Activated naive CD4-positive, alpha-beta T cell treated with anti-CD3 and anti-CD28 coated beads, Interleukin-2, amount 50 U/mL, for 72 hours (primary cell): Measurements from ENCODE around the gene TNNT2. TPM values are rescaled to one million over a fixed set of nuclear protein-coding genes. Genes with fewer than 3 reads are reported as not detected.

Experiments used
- ATAC-seq, 2 donors: fragments of 150-1000 bp; cut with Tn5 transposase; 2 replicates each; pipeline ENCODE4 v1.10.0; 2021; ENCODE audit warnings: mild to moderate bottlenecking in 2 of 2, moderate library complexity in 2 of 2
- DNase-seq, 2 donors: peaks; one replicate each; pipeline ENCODE4 v3.0.0; 2021 to 2022; ENCODE audit warnings: low spot score in 2 of 2
- H3K27ac Mint-ChIP-seq, 2 donors: one replicate each; pipeline ENCODE4 v1.8.0; 2022; ENCODE audit warnings: mild to moderate bottlenecking in 2 of 2, mixed read lengths in 2 of 2
- H3K36me3 Mint-ChIP-seq, 2 donors: one replicate each; pipeline ENCODE4 v1.8.0; 2022; ENCODE audit warnings: mixed read lengths in 2 of 2
- H3K9me3 Mint-ChIP-seq, 2 donors: one replicate each; pipeline ENCODE4 v1.8.0; 2022; ENCODE audit warnings: mixed read lengths in 2 of 2
- total RNA-seq, 2 donors: library from RNA; stranded (reverse); gene quantifications; one replicate each; pipeline ENCODE4 v1.2.3, GENCODE V29; 2022

Gene TNNT2
- total RNA-seq, 2 donors from 2014 or later, result not detected

DNA sequence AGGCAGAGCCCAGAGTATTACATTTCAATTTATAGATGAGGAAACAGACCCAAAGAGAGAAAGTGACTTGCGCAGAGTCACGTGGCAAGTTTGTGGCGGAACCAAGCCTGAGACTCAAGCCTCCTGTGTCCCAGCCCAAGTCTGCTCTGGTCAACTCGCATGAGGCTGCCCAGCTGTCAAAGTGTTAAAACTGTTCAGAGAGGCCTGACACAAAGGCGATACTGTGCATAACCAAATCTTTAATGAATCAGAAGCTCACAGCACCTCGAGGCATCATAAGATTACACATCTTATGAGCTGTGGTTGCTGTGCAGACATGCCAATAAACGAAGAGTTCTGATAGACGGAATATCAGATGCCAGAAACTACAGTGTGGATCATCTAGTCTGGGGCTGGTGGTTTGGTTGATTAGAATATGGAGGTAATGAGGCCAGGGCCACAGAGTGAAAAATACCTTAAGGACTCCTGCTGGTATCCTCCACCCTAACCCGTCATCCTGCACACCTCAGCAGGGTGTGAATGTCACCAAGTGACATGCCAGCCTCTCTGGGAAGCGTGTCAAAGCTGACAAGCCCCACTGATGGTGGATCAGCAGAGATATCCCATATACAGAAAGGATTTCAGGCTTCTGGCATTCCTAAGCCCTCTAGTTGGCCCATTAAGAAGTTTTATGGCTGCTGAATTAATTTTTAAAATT, 42.2 kb downstream of the TNNT2 start:
- H3K36me3 Mint-ChIP-seq, result no peaks in the 10 kb centered on the region
- H3K9me3 Mint-ChIP-seq, result no peaks in the 10 kb centered on the region
- ATAC-seq, result no peak

DNA sequence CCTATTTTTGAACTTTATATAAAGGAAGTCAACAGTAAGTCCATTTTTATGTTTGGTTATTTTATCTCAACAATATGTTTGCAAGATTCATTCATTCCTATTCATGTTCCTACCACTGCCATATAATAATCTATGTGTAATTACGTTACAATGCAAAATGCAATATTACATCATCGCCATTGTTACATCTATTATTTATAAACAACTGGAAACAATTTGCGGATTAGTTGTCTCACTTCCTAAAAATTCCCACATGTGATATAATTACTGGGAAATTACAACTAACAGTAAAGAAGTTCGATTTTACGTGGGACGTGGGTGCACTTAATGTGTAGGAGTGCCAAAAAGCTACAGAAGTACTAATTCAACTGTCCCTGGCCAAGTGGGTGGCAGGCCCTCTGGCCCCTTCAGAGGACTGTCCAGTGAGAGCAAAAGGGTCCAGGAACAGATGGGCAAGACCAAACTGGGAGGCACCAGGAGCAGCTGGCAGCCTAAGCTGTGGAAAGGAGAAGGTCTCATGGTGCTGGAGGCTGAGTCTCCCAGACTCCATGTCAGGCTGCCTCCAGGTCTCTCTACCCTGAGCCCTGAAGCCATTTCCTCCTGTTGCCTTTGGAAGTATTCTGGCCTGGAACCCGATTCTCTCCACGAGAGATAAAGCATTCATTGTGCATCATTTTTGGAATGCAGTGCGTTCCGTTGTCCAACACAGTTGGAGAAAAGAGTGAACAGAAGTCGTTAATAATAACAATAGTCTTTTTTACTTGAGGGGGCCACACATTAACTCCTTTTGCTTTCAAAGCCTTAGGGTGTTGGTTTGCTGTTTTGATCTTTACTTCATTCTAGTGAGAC, 42.9 kb downstream of the TNNT2 start:
- ATAC-seq (no peak), DNase-seq (no peak)
- no peak overlapping the region for H3K27ac Mint-ChIP-seq
- no peaks in the 10 kb centered on the region for H3K9me3 Mint-ChIP-seq
- no peaks in the 10 kb centered on the region for H3K36me3 Mint-ChIP-seq

More for the DNA sequence above, 42.2 kb downstream of the TNNT2 start:
- H3K27ac Mint-ChIP-seq, result no peak overlapping the region
- DNase-seq, result no peak

DNA sequence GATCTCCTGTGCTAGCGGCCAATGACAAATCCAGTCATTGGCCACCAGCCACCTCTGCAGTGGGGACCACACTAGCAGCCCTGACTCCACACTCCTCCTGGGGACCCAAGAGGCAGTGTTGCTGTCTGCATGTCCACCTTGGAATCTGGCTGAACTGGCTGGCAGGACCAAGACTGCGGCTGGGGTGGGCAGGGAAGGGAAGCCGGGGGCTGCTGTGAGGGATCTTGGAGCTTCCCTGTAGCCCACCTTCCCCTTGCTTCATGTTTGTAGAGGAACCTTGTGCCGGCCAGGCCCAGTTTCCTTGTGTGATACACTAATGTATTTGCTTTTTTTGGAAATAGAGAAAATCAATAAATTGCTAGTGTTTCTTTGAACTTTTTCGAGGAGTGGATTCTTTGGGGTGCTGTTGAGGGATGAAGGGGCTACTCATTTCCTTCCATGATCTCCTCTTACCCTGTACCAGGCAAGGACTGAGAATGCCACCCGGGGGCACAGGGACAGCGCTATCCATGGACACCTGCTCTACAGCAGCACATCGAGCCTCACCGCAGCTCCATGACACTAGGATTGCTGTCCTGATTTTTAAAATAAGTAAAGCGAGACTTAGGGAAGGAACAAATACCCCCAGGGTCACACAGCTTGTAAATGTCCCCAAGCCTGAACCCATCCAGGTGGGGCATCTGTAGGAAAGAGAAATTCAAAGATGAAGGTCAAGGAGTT, 44.7 kb downstream of the TNNT2 start:
- no peaks in the 10 kb centered on the region for H3K36me3 Mint-ChIP-seq
- H3K9me3 Mint-ChIP-seq, result no peaks in the 10 kb centered on the region
- ATAC-seq (no peak), DNase-seq (no peak)
- H3K27ac Mint-ChIP-seq, result no peak overlapping the region

DNA sequence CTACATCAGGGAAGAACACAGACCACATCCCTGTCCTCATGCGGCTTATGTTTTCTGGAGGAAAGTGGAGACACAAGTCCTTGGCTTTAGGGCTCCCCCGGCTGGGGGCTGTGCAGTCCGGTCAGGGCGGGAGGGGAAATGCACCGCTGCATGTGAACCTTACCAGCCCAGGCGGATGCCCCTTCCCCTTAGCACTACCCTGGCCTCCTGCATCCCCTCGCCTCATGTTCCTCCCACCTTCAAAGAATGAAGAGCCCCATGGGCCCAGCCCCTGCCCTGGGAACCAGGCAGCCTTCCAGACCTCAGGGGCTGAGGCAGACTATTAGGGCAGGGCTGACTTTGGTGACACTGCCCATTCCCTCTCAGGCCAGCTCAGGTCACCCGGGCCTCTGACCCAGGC, 45.5 kb downstream of the TNNT2 start:
- H3K9me3 Mint-ChIP-seq, result no peaks in the 10 kb centered on the region
- DNase-seq, result no peak
- H3K27ac Mint-ChIP-seq, result no peak overlapping the region
- no peaks in the 10 kb centered on the region for H3K36me3 Mint-ChIP-seq
- no peak for ATAC-seq

DNA sequence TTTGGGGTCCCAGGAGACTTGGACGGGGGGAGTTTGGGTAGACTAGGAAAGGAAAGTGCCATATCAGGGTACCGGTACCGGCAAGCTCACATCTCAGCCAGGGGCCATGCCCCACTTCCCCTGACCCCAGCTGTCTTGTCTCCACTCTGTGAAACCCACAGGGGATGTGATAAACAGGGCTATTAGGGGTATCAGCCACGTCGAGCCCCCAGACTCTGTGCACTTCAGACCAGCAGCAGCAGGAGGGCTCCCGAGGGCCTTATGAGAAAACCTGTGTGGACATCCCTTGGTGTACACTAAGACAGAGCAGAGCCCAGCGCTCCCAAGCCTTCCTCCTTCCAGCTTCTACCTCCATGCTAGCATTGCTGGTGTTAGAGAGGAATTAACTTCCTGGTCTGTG, 46.3 kb downstream of the TNNT2 start:
- no peak overlapping the region for H3K27ac Mint-ChIP-seq
- no peaks in the 10 kb centered on the region for H3K36me3 Mint-ChIP-seq
- no peak for ATAC-seq
- no peaks in the 10 kb centered on the region for H3K9me3 Mint-ChIP-seq
- no peak for DNase-seq

DNA sequence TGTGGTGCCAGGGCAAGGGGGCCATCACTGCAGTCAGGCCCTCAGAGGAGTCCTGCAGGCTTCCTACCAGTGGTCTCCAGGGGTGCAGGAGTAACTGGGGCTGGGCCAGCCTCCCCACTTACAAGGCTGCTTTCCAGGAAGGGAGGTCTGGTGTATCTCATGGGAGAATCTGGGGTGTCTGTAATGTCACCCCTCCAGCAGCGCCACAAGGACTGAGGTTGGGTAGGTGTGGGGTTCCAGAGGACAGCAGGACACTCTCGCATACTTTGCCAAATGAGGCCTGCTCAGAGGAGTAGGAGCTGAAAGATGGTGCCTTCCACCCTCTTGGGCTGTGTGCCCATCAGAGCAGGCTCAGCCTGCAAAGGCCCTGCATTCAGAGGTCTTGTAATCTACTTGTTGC, 46.9 kb downstream of the TNNT2 start:
- H3K36me3 Mint-ChIP-seq, result no peaks in the 10 kb centered on the region
- ATAC-seq (no peak), DNase-seq (no peak)
- no peak overlapping the region for H3K27ac Mint-ChIP-seq
- no peaks in the 10 kb centered on the region for H3K9me3 Mint-ChIP-seq

DNA sequence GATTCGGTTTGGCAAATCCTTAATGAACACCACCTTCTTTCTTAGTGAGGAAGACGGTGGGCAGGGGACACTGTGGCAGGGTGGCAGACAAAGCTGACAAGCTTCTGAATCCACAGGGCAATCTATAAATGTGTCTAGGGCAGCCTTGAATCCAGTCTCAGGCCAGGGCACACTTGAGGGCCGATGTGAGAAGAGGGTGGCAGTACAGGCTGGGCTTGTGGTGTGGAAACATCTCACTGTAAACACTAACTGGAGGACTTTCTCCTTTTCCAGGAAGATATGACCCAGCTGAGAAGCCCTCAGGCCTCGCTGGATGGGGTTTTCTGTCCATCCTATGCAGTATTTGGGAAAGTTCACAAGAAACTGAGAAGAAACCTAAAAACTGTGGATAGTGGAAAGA, 47.7 kb downstream of the TNNT2 start:
- H3K27ac Mint-ChIP-seq, result no peak overlapping the region
- ATAC-seq (no peak), DNase-seq (no peak)

DNA sequence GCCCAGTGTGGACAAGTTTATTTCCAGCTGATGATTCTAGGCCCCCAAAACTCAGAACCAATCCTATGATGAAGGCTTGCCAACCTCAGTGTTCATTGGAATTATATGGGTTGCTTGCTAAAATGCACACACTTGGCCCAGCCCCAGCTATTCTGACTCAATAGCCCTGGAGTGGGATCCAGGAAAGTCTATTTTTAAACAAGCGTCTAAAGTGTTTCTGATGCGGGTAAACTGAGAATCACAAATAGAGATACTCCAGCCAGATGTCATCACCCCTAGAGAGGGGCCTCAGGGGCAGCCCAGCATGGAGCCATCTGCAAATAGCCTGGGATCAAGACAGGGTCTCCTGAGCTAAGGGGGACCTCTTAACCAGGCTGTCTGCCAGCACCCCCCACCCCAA, 48.2 kb downstream of the TNNT2 start:
- Mint-ChIP-seq H3K9me3 (no peaks in the 10 kb centered on the region), H3K27ac (no peak overlapping the region), H3K36me3 (no peaks in the 10 kb centered on the region)
- ATAC-seq (no peak), DNase-seq (no peak)

More for the DNA sequence above, 47.7 kb downstream of the TNNT2 start:
- Mint-ChIP-seq H3K9me3 (no peaks in the 10 kb centered on the region), H3K36me3 (no peaks in the 10 kb centered on the region)

DNA sequence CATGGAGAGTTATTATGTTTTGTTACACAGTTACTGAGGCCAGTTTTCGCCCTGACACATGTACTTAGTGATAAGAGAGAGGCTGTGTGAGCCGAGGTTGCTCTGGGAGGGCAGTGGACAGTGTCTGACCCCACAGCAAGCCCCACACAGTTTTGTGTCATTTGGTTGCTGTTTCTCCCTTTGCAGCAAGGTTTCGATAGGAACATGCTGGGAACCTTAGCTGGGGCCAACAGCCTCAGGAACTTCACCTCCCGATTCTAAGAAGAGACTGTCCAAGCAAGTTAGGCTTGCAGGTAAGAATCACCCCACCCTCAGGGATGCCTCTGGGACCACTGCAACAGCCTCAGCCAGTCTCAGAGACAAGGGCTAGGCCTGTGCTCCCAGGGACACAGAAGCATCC, 48.9 kb downstream of the TNNT2 start:
- no peaks in the 10 kb centered on the region for H3K36me3 Mint-ChIP-seq
- no peak overlapping the region for H3K27ac Mint-ChIP-seq

DNA sequence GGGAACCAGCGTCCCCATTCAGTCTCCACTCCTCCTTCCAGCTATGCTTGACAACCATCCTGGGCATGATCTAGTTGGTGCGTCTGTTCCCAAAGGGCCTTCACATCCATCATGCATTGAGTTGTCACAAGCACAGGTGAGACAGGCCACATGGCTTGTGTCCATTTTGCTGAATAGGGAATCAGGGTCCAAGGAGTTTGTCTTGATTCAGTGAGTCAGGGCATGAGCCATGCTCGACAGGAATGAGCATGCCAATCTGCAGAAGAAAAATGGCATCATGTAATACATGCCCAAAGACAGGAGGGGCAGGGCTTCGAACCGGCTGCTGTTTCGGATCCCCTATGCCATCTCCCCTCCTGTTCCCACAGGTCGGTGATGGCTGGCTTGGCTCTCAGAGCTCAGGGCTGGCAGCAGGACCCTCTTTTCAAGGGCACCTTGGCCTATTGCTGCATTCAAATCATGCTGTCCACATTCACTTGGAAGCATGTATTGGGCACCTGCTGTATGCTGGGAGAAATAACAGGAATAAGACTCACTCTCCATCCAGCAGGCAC, 49.7 kb downstream of the TNNT2 start:
- no peaks in the 10 kb centered on the region for H3K9me3 Mint-ChIP-seq
- no peaks in the 10 kb centered on the region for H3K36me3 Mint-ChIP-seq
- H3K27ac Mint-ChIP-seq, result no peak overlapping the region
- ATAC-seq (no peak), DNase-seq (no peak)

More for the DNA sequence above, 48.9 kb downstream of the TNNT2 start:
- ATAC-seq (no peak), DNase-seq (no peak)
- no peaks in the 10 kb centered on the region for H3K9me3 Mint-ChIP-seq

DNA sequence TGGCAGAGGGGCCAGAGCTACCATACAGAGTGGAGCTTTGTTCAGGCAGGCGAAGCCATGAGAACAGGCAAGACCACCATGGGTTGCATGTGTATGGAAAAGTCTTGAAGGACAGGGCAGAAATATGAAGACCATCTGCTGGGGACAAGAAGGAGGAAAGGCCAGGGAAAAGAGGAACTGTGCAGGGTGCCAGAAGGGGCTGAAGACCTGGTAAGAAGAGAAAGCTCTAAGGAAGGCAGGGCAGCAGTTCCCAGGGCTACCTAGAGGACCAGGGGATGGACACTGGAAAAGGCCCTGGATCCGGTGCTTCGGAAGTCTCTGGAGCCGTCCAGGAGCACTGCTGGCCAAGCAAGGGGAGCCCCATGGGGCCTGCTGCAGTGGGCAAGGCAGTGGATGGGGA, 50.8 kb downstream of the TNNT2 start:
- Mint-ChIP-seq H3K9me3 (no peaks in the 10 kb centered on the region), H3K36me3 (no peaks in the 10 kb centered on the region), H3K27ac (no peak overlapping the region)
- DNase-seq (no peak), ATAC-seq (no peak)

DNA sequence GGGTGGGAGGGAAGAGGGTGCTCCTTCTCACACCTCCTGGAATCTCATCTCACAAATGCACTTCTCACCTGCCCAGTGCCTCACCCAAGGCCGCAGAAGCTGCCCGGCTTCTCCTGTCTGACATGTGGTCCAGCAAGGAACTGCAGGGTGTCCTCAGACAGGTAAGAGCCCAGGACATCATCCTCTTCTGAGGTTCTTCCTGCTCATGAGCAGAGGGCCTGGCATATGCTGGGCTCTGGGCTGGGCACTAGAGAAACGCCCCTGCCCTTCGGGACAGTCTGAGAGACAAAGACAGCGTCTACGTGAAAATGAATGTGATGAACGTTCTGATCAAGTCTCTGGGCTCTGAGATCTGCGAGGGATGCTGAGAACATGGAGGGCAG, 51.8 kb downstream of the TNNT2 start:
- no peak for ATAC-seq
- no peak overlapping the region for H3K27ac Mint-ChIP-seq
- DNase-seq, result no peak
- H3K36me3 Mint-ChIP-seq, result no peaks in the 10 kb centered on the region
- H3K9me3 Mint-ChIP-seq, result no peaks in the 10 kb centered on the region

DNA sequence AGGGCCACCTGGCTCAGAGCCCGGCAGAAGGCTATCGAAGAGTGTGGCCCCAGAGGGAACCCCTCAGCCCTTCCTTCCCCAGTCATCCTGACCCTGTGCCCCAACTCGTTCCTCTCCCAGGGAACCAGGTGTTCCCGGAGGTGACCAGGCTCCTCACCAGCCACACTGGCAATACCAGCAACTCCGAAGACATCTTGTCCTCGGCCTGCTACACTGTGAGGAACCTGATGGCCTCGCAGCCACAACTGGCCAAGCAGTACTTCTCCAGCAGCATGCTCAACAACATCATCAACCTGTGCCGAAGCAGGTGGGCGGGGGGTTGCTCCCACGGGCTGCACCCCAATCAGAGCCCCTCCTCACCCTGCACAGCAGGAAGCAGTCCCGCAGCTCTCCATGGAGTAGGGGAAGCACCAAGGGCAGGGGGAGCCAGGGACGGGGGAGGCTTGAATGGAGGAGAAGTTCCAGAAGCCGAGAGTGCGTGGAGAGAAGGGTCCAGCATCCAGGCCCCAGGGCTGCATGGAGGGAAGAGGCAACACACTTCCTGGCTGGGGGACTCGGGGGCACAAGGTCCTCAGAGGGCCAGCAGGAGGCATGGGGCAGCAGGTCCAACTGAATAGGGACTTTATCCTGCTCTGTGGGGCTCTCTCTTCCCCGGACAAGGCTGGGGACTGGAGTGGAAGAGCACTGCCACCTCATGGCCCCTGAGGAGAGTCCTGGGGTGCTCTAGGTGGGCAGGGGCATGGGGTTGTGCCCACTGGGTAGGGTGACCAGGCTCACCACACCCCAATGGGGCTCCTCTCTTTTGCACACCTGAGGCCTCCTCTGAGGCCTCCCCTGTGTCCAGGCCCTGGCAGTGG, 52.4 kb downstream of the TNNT2 start:
- no peak for DNase-seq
- ATAC-seq, result no peak
- H3K9me3 Mint-ChIP-seq, result no peaks in the 10 kb centered on the region
- H3K36me3 Mint-ChIP-seq, result no peaks in the 10 kb centered on the region
- H3K27ac Mint-ChIP-seq, result no peak overlapping the region

DNA sequence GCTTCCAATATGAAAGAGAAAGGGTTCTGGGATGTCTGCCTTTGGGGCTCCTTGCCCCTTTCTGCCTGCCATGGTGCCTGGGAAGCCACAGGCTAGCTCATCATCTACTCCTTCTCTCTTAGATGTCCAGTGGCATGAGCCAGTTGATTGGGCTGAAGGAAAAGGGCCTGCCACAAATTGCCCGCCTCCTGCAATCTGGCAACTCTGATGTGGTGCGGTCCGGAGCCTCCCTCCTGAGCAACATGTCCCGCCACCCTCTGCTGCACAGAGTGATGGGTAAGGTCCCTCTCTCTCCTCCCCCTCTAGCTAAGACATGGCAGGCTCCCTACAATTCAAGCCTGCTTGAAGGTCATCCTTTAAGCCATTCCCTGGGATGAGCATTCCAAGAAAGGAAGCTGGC, 53.2 kb downstream of the TNNT2 start:
- DNase-seq (no peak), ATAC-seq (no peak)
- no peaks in the 10 kb centered on the region for H3K9me3 Mint-ChIP-seq
- H3K36me3 Mint-ChIP-seq, result no peaks in the 10 kb centered on the region
- no peak overlapping the region for H3K27ac Mint-ChIP-seq

DNA sequence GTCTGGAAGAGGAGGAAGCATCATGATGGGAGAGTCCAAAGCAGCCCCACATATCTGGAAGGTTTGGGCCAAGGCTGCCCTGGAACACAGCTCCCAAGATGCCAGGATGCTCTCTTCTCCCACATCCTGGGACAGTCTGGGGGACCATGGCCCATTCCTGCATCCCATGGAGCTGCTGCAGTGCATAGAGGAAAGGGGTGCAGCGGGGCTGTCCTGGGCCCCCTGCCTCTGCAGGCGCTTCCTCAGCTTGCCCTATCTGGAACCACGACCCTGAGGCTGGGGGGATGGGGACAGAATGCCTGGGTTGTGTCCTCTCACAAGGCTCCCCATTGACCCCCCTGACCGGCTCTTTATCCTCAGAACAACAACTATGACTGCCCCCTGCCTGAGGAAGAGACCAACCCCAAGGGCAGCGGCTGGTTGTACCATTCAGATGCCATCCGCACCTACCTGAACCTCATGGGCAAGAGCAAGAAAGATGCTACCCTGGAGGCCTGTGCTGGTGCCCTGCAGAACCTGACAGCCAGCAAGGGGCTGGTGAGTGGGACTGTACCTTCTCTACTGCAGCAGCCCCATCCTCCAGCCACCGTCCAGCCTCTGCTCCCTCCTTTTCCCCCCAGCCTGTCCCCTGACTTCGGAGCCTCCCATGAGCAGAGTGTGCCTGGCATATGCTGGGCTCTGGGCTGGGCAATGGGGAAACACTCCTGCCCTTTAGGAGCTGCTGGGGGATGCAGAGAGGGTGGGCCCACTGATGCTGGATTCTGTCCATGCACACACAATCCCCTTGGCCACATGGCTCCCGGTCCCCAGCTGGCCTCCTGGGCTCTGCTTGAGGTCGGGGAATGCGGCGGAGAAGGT, 54.6 kb downstream of the TNNT2 start:
- no peaks in the 10 kb centered on the region for H3K9me3 Mint-ChIP-seq
- H3K27ac Mint-ChIP-seq, result no peak overlapping the region
- DNase-seq, result no peak
- no peak for ATAC-seq
- no peaks in the 10 kb centered on the region for H3K36me3 Mint-ChIP-seq
